OCI-LY1 (cell line): ENCODE measurements around the gene MACROD2.

ENCODE experiments used
- H2AFZ ChIP-seq: fragments of 200-600 bp; sonication (generic), shearing (Covaris generic); 2 replicates; pipeline ENCODE4 v1.6.0; 2014; ENCODE audit warnings: antibody characterized with exemption, mild to moderate bottlenecking, low read length
- H3F3A ChIP-seq: fragments of 200-600 bp; sonication (generic), shearing (Covaris generic); 2 replicates; pipeline ENCODE4 v1.6.0; 2014; ENCODE audit warnings: mild to moderate bottlenecking, antibody characterized with exemption, low read length, moderate library complexity; ENCODE audit not compliant: insufficient read depth
- H3K27ac ChIP-seq: fragments of 200-600 bp; sonication (generic); 2 replicates; pipeline ENCODE4 v1.5.1; 2014; ENCODE audit warnings: low read length, mixed run types, mild to moderate bottlenecking, low read depth; ENCODE audit not compliant: poor library complexity, severe bottlenecking
- H3K27me3 ChIP-seq: fragments of 200-600 bp; sonication (generic); 2 replicates; pipeline ENCODE4 v1.6.0; 2014; ENCODE audit warnings: antibody characterized with exemption, mild to moderate bottlenecking, low read length, moderate library complexity; ENCODE audit not compliant: insufficient read depth
- H3K36me3 ChIP-seq: fragments of 200-600 bp; sonication (generic); 2 replicates; pipeline ENCODE4 v1.6.1; 2014; ENCODE audit warnings: mild to moderate bottlenecking, antibody characterized with exemption, low read length, moderate library complexity, mixed read lengths; ENCODE audit not compliant: insufficient read depth
- H3K4me1 ChIP-seq: fragments of 200-600 bp; sonication (generic); 2 replicates; pipeline ENCODE4 v1.5.1; 2014; ENCODE audit warnings: mild to moderate bottlenecking, low read length, moderate library complexity; ENCODE audit not compliant: insufficient read depth, severe bottlenecking
- H3K4me2 ChIP-seq: fragments of 200-600 bp; sonication (generic), shearing (Covaris generic); 2 replicates; pipeline ENCODE4 v1.6.1; 2014; ENCODE audit warnings: low read length
- H3K4me3 ChIP-seq: fragments of 200-600 bp; sonication (generic); 2 replicates; pipeline ENCODE4 v1.5.1; 2014; ENCODE audit warnings: low read length, low read depth, mild to moderate bottlenecking, mixed read lengths; ENCODE audit not compliant: poor library complexity, severe bottlenecking
- H3K79me2 ChIP-seq: fragments of 200-600 bp; shearing (Covaris generic); 2 replicates; pipeline ENCODE4 v1.6.1; 2016; ENCODE audit warnings: mixed run types, low read length, mixed read lengths; ENCODE audit not compliant: insufficient read depth
- H3K9ac ChIP-seq: fragments of 200-600 bp; sonication (generic), shearing (Covaris generic); 2 replicates; pipeline ENCODE4 v1.6.1; 2014; ENCODE audit warnings: mild to moderate bottlenecking, low read length, mixed read lengths
- H3K9me2 ChIP-seq: fragments of 200-600 bp; sonication (generic), shearing (Covaris generic); 2 replicates; pipeline ENCODE4 v1.6.1; 2014; ENCODE audit warnings: low read depth, mild to moderate bottlenecking, low read length, mixed read lengths
- H3K9me3 ChIP-seq: fragments of 200-600 bp; shearing (Covaris generic); 2 replicates; pipeline ENCODE4 v1.6.1; 2014; ENCODE audit warnings: low read length, mixed read lengths
- H4K20me1 ChIP-seq: fragments of 200-600 bp; sonication (generic), shearing (Covaris generic); 2 replicates; pipeline ENCODE4 v1.6.0; 2016; ENCODE audit warnings: mild to moderate bottlenecking, low read length; ENCODE audit not compliant: insufficient read depth
- EZH2 ChIP-seq: fragments of 200-600 bp; sonication (generic), shearing (Covaris generic); IDR thresholded peaks from 2 replicates; pipeline ENCODE4 v1.8.0; 2017; ENCODE audit warnings: borderline replicate concordance, mixed run types, mild to moderate bottlenecking, antibody characterized with exemption, low read length, moderate library complexity, mixed read lengths
- TF ChIP-seq, protein P1 (sequence below): fragments of 200-600 bp; sonication (generic), shearing (Covaris generic); IDR thresholded peaks from 2 replicates; pipeline ENCODE4 v1.5.1; 2017; ENCODE audit warnings: mild to moderate bottlenecking, antibody characterized with exemption, low read length, moderate library complexity, mixed read lengths

Gene MACROD2

GRCh38 chr20:15900443-15900842, 1905.1 kb downstream of the MACROD2 start:
- Histone ChIP-seq H3K9me3 (no peaks in the 10 kb centered on the region), H4K20me1 (no peaks in the 10 kb centered on the region), H3K9ac (no peak overlapping the region), H3F3A (no peaks in the 10 kb centered on the region), H3K4me2 (no peak overlapping the region), H3K4me3 (no peak overlapping the region), H3K27ac (no peak overlapping the region), H3K27me3 (no peaks in the 10 kb centered on the region), H3K4me1 (no peaks in the 10 kb centered on the region), H3K9me2 (no peaks in the 10 kb centered on the region), H3K36me3 (no peaks in the 10 kb centered on the region), H3K79me2 (no peaks in the 10 kb centered on the region), H2AFZ (no peak overlapping the region)
- no peak for TF ChIP-seq EZH2
- TF ChIP-seq, protein P1, sequence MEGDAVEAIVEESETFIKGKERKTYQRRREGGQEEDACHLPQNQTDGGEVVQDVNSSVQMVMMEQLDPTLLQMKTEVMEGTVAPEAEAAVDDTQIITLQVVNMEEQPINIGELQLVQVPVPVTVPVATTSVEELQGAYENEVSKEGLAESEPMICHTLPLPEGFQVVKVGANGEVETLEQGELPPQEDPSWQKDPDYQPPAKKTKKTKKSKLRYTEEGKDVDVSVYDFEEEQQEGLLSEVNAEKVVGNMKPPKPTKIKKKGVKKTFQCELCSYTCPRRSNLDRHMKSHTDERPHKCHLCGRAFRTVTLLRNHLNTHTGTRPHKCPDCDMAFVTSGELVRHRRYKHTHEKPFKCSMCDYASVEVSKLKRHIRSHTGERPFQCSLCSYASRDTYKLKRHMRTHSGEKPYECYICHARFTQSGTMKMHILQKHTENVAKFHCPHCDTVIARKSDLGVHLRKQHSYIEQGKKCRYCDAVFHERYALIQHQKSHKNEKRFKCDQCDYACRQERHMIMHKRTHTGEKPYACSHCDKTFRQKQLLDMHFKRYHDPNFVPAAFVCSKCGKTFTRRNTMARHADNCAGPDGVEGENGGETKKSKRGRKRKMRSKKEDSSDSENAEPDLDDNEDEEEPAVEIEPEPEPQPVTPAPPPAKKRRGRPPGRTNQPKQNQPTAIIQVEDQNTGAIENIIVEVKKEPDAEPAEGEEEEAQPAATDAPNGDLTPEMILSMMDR = no peak

DNA sequence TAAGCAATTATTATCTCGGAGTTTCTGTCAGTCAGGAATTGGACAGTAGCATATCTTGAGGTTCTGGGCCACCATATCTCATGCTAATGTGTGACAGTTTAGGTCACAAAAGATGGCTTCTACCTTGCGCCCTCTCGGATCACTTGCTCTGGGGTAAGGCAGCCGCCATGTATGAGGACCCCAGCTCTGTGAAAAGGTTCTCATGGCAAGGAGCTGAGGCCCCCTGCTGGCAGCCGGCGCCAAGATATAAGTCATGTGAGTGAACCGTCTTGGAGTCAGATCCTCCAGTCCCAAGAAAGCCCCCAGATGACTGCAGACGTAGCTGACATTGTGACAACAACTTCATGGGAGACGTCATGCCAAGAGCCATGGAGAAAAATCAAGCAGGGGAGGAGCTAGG, 1907.2 kb downstream of the MACROD2 start:
- Histone ChIP-seq H3K27me3 (no peaks in the 10 kb centered on the region), H3K4me1 (no peaks in the 10 kb centered on the region), H2AFZ (no peak overlapping the region), H3K27ac (no peak overlapping the region), H3K79me2 (no peaks in the 10 kb centered on the region), H3K4me2 (no peak overlapping the region), H3K9ac (no peak overlapping the region), H3K9me3 (no peaks in the 10 kb centered on the region), H3F3A (no peaks in the 10 kb centered on the region), H4K20me1 (no peaks in the 10 kb centered on the region), H3K4me3 (no peak overlapping the region), H3K36me3 (no peaks in the 10 kb centered on the region), H3K9me2 (no peaks in the 10 kb centered on the region)
- TF ChIP-seq, protein P1 = peak; percentile 84
- TF ChIP-seq EZH2 = no peak

DNA sequence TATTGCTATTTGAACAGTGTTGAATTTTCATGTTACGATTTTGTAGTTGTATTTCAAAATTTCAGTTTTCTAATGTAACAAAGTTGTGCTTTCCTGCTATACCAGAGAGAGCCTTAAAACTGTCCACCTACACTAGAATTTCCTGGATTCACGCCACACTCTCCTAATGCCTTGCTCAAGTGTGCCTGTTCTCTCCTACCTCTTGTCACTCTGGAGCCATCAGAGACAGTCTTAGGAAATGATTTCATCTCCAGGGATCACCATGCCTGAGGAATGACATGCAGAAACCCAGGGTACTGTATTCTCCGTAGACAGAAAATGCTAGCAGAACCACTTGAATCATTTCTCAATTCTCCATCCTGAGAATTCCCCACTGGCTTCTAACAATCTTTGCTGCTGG, 1910.3 kb downstream of the MACROD2 start:
- H3F3A ChIP-seq = no peaks in the 10 kb centered on the region
- H3K4me3 ChIP-seq = no peak overlapping the region
- H3K79me2 ChIP-seq = no peaks in the 10 kb centered on the region
- H3K36me3 ChIP-seq = no peaks in the 10 kb centered on the region
- TF ChIP-seq, protein P1 = no peak
- TF ChIP-seq EZH2 = no peak
- no peak overlapping the region for H2AFZ ChIP-seq
- no peak overlapping the region for H3K27ac ChIP-seq
- no peak overlapping the region for H3K9ac ChIP-seq
- H3K4me2 ChIP-seq = no peak overlapping the region
- no peaks in the 10 kb centered on the region for H3K4me1 ChIP-seq
- H3K9me2 ChIP-seq = no peaks in the 10 kb centered on the region
- no peaks in the 10 kb centered on the region for H4K20me1 ChIP-seq
- no peaks in the 10 kb centered on the region for H3K9me3 ChIP-seq
- no peaks in the 10 kb centered on the region for H3K27me3 ChIP-seq
